DOHH2 (cell line): ENCODE data around the gene CFAP100.

Experiments used
- EZH2phosphoT487 ChIP-seq: fragments of 200-600 bp; sonication (generic); IDR thresholded peaks from 2 replicates; pipeline ENCODE4 v1.6.1; 2017; ENCODE audit warnings: borderline replicate concordance, mild to moderate bottlenecking, antibody characterized with exemption, low read length, moderate library complexity, mixed read lengths
- TF ChIP-seq, protein P1 (sequence below): fragments of 200-600 bp; sonication (generic); IDR thresholded peaks from one replicate; pipeline ENCODE4 v1.5.1; 2014; ENCODE audit warnings: antibody characterized with exemption, mild to moderate bottlenecking, low read depth, low read length; ENCODE audit not compliant: poor library complexity, severe bottlenecking

- TF ChIP-seq, protein P1, sequence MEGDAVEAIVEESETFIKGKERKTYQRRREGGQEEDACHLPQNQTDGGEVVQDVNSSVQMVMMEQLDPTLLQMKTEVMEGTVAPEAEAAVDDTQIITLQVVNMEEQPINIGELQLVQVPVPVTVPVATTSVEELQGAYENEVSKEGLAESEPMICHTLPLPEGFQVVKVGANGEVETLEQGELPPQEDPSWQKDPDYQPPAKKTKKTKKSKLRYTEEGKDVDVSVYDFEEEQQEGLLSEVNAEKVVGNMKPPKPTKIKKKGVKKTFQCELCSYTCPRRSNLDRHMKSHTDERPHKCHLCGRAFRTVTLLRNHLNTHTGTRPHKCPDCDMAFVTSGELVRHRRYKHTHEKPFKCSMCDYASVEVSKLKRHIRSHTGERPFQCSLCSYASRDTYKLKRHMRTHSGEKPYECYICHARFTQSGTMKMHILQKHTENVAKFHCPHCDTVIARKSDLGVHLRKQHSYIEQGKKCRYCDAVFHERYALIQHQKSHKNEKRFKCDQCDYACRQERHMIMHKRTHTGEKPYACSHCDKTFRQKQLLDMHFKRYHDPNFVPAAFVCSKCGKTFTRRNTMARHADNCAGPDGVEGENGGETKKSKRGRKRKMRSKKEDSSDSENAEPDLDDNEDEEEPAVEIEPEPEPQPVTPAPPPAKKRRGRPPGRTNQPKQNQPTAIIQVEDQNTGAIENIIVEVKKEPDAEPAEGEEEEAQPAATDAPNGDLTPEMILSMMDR = peak; percentile 38
- no peak for TF ChIP-seq EZH2phosphoT487
These were observed 25.2 kb upstream of the CFAP100 start for GRCh38 chr3:126369490-126369889.
